Activated effector memory CD4-positive, alpha-beta T cell treated with anti-CD3 and anti-CD28 coated beads, Interleukin-2, amount 50 U/mL, for 16 hours (primary cell): ENCODE results near the gene PPP1R12B.
"Not testable (repeated sequence)": the region's sequence is repeated elsewhere in the genome, so short reads cannot be mapped to it uniquely, and the experiment has no call there.

Experiments used
- DNase-seq: peaks from one replicate; pipeline ENCODE4 v3.0.0-alpha.2; 2020

The PPP1R12B gene

DNA sequence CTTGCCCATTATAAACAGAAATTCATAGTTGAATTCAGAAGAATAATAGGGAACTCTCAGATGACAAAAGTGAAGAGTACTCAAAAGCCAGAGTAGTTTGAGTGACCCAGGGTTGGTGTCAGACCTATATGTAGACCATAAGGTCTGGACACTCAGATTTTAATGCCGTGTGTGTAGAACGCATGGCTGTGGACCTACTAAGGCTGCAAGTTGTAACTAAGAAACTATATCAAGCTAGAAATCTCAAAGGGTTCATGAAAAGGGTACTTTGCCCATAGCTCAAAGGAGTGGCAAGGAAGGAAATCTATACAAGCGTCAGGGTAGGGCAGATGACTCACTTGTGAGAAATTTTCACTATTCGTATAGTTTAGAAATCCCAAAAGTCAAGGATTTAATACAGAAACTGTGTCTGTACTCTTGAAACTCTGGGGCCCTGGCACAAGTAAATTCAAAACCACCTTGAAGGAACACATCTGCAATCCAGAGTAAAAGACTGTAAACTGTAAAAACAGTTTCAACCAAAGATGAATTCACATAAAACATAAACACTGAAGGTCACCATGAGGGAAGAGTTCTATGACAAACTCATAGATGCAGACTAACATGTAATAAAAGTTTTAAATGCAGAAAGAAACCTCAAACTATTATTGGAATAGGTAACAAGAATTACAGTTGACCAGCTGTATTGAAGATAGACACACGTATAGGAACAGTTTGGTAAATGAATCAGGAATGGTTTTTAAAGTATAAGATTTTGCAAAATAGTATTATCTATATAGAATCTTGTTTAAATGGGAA, 108.1 kb downstream of the PPP1R12B start:
- not testable (repeated sequence) for DNase-seq

DNA sequence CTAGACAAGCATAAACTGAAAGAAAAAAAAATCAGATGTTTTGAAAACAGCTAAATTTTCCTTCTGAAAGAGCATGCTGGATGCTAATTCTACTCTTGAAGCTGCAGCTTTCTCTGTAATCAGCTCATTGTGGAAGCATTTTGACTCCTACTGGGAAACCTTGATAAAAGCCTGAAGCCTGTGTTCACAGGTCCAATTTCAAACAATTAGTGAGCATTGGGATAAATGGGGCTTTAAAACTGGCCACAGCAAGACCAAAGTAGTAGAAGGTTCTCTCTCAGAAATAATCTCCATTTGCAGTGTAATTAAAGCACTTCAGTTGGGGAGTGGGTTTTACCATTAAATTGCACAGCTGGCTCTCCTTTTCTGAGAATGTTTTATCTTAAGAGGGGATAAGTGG, 110.2 kb downstream of the PPP1R12B start:
- DNase-seq, result not testable (repeated sequence)

DNA sequence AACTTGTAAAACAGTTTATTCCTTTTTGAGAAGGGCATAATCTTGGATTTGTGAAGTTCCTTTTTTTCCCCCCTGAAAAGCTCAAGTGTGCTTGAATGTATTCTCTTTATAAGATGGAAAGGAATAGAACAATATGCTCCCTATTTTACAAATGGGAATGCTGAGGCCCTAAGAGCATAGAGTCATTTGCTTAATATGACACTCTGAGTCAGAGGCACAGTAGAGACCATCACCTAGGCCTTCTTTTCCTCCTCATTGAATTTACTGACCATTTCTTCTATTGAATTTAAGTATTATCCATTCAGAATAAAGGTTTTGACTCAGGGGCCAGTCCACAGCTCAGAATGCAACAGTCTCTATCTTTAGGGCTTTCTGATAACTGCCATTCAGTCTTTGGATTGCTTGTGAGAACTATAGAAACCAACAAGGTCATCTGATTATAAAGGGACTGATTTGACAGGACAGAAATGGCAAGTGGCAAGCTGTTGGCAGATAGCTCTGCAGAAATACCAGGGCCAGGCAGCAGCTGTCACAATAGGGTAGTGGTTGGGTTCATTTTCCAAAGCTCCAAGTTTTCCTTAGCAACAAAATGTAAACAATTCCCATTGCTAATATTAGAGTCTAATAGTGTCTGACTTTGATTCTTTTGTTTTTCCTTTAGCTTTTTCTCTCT, 111.1 kb downstream of the PPP1R12B start:
- not testable (repeated sequence) for DNase-seq

DNA sequence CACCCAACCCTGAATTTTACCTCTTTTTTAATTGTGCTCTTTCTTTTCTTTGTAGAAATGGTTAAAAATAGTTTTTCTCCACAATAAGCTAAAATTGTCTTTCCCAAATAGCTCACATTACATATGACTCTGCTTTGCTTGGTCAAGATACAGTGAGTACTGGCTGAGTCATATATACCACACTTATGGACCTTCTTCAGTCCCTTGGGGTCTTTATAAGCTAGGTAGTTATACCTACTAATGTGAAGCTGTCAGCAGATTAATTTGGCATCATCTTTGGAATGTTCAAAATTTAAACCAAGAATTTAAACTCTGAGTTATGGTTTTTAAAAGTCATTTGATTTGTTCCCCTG, 111.6 kb downstream of the PPP1R12B start:
- DNase-seq, result not testable (repeated sequence)

DNA sequence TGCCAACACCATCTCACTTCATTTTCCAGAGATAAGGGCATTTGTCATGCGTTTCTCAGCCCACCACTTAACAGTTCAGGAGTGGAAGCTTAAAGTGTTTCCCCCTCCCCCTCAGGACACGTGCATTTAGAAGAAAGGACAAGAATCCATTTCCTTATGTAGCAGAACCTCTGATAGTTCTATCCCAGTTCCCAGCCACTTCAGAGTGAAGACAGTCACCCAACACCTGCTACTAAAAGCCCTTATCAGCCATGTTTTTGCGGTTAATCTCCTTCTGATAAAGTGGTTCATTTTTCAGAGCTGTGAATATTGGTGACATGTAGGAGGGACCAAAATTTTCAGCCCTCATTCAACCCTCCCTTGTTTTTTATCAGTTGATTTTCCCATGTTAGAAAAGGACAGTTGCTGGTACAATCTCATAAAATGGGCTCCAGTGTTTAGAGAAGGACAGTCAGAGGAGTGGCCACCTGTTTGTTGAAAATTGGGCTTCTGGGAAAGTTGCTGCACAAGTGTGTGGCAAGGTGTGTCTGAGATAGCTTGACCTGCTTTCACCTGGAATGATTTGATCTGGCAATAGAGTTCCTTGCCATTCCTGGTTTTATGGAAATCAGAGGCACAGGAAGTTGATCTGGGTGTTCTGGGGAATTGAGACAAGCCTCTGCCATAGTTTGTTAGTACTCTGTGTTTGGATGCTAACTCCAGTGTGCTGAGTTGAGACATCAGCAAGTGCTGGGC, 114.0 kb downstream of the PPP1R12B start:
- no peak for DNase-seq

DNA sequence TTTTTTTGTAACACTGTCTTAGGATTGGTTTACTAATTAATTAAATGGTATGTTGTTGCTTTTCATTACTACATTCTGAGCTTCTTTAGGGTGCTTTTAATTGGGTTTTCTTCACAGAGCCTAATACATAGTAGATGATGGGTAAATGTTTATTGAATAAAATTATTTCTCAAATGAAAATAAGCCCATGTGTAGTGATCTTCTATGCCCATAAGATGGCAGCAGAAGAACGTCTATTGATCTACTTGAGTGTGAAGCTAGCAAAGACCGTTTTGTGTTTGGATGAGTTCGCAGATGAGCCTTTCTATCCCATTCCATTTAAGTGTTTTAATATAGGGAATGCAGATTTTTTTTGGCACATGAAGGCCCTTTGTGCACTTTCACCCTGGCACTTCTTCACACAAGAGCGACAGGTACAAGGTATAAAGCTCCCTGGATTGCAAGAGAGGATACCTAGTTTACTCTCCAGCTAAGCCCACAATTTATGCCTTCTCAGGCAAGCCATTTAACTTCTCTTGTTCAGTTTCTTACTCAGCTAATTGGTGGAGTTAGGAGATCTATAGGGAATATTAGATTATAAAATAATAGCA, 115.7 kb downstream of the PPP1R12B start:
- not testable (repeated sequence) for DNase-seq

DNA sequence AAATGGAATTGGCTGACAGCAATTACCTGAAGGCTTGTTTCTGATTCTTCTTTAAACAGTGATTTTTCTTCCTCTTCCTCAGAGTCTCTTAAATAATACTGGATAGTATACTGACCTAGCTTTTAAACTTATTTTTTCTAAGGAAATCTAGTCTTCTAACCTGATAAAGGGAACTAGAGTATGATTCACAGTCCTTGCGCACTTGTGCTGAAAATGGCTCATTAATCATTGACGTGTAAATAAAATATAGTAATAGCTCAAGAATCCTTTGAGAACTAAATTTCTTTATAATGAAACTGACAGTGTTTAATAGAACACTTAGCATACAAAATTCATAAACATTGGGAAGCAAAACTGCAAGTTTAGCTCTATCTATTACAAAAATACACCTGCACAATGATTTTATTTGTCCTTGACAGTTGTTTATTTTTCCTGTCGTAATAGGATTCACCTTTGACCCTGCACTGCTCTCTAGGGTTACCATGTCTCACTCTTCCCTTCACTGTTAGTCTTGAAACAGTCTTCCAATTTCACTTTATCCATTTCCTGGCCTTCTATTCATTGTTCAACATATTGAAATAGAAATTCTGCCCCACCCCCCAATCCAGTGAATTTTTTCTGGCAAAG, 117.3 kb downstream of the PPP1R12B start:
- not testable (repeated sequence) for DNase-seq

DNA sequence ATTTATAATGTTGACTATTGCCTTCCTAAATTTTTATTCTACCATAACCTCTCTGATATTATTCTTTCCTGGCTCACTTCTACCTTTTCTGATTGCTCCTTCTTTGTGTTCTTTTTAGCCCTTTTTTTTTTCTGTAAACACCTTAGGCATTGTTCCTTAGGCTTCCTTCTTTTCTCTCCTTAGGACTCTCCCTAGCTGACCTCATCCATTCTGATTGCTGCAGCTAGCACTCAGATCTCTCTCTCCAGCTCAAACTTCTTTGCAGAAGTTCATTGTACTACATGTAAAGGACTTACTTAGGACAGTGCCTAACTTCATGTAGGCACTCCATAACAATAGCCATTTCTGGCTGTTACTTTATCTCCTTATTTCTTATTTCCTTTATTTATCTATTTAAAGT, 117.8 kb downstream of the PPP1R12B start:
- not testable (repeated sequence) for DNase-seq

DNA sequence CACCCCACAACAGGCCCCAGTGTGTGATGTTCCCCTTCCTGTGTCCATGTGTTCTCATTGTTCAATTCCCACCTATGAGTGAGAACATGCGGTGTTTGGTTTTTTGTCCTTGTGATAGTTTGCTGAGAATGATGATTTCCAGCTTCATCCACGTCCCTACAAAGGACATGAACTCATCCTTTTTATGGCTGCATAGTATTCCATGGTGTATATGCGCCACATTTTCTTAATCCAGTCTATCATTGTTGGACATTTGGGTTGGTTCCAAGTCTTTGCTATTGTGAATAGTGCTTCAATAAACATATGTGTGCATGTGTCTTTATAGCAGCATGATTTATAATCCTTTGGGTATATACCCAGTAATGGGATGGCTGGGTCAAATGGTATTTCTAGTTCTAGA, 118.9 kb downstream of the PPP1R12B start:
- not testable (repeated sequence) for DNase-seq

DNA sequence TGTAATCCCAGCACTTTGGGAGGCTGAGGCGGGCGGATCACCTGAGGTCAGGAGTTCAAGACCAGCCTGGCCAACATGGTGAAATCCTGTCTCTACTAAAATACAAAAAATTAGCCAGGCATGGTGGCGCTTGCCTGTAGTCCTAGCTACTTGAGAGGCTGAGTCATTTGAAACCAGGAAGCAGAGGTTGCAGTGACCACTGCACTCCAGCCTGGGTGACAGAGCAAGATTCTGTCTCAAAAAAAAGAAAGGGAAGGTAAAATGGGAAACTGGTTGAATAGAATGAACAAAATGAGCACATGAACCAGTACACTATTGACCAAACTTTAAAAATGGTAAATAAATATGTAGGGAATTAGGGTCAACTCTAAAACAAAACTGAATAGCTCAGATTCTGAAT, 120.2 kb downstream of the PPP1R12B start:
- not testable (repeated sequence) for DNase-seq

DNA sequence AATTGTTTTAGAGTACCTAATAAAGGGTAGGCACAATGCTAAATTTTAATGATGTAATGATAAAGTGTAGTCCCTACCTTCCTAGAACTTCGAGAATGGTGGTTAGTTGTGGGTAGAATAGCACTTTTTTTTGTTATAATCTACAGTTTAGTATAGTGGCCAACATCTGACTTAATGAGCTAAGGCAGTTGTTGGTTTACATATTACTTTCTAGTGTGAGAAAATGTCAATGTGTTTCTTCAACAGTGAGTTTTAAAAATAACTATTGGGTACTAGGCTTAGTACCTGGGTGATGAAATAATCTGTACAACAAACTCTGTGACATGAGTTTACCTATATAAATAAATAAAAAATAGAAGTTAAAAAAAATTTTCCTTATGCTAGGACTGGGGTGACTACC, 120.6 kb downstream of the PPP1R12B start:
- DNase-seq, result not testable (repeated sequence)

DNA sequence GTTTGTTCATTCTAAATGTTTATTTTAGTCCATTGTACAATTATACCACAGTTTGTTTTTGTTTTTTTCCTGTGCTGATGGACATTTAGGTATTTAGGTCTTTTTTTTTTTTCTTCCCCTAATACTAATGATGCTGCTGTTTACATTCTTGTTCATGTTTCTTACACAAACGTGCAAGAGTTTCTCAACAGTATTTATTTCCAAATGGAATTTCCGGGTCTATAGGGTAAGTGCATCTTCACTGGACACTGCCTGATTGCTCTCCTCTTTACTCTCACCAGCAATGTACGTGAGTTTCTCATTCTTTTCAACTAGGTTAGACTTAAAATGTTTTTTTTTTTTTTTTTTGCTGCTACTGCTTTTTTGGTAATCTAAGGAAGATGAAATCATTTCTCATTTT, 122.7 kb downstream of the PPP1R12B start:
- no peak for DNase-seq

DNA sequence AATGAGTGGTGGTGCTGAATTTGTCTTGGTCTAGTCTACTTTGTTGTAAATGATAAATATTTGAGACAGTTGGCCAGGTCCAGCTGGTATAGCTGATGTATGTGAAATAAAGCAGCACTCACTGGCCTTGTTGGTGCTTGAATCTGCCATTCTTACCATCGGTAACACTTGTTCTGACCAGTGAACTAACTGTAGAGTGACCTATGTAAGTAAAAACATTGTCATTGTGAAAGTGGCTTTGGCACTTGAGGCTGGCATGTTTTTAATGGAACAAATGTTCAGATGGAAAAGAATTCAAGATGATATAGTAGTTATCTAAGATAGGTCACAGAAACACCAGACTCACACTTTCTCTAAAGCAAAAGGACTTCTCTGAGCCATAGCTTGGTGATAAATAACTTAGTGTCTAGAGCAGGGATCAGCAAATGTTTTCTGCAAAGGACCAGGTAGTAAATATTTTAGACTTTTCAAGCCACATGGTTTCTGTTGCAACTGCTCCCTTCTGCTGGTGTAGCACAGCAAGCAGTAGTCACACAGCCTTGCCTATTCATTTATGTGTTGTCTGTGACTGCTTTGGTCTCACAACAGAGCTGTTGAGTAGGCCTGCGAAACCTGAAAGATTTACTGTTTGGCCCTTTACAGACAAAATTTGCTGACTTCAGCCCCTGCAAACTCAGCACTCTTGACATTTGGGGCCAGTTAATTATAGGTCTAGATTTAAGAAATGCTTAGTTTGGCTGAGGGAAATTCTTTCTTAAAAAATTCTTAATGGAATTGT, 124.0 kb downstream of the PPP1R12B start:
- DNase-seq, result not testable (repeated sequence)

DNA sequence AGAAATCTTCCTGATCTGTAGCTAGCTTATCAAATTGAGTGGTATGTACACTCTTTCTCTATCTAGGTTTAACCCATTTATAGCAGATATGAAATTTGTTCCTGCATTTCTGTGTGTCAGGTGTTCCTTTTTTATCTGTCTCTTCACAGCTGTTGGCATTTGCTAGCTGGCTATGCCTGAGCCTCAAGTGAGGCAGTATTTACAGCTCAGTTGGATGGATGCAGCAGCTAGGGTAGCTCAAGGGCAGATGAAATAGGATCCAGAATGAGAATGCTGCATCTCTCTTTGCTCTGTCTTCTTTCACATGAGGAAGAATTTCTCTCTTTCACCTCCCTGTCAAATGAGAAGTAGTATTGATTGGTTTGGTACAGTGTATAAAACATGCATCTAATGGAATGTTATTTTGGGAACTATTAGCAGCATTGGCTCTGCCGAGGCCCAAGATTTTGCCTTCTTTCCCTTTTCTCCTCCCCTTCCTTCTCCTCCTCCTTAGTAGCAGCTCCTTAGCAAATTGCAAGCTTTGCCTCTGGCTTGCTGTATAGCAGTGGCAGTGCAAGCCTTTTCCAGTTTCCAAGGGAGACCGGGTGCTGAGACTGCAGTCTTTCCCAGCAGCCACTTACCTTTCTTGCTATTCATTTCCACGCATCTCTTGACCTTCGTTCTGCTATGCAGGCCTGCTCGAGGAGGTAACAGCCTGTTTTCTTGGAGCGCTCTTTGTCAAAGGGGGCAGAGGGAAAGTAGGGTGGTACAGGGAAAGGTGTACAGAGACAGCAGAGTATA, 125.0 kb downstream of the PPP1R12B start:
- DNase-seq, result not testable (repeated sequence)

DNA sequence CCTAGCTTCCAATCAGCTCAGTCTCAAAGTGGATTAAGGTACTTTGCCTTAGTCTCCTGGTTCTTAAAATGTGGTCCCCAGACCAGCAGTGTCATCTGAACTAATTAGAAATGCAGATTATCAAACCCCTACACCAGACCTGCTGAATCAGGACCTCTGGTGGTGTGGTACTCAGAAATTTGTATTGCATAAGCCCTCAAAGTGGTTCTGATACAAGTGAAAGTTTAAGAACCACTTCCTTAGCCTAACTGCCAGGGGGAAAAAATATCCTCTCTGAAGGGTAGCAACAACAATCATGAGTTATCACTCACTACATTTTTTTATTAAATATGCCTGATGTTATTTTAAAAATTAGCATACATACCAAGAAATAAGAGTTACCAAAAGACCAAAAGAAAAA, 131.2 kb downstream of the PPP1R12B start:
- DNase-seq, result not testable (repeated sequence)

DNA sequence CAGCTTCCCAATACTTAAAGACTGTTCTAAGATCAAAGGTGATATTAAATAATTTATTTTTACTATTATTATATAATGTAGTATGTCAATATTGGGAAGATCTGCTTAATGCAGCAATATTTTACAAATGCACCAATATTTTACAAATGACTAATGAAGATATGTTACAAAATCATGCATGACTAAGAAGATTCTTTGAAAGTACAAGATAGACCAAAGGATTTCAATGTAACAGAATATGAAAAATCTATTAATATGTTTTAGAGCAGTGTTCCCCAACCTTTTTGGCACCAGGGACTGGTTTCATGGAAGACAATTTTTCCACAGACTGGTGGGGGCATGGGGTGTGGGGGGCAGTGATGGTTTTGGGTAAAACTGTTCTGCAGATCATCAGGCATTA, 132.1 kb downstream of the PPP1R12B start:
- not testable (repeated sequence) for DNase-seq

DNA sequence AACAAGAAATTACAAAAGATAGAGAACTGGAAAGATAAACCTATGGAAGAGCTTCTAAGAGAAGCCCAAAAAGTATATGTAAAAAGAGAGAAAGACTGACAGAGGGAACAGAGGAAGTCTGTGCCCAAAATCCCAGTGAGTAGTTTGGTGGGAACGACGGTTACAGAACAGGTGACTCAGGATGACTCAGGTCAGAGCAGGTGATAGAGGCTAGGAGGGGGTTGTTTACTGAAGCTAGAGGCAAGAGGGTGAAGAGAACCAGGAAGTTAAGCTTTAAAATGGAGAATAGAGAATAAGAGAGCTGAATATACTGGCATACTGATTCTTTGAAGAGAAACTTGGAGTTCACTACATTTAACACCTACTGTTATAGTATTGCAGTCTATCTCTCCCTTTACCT, 134.9 kb downstream of the PPP1R12B start:
- DNase-seq, result not testable (repeated sequence)

DNA sequence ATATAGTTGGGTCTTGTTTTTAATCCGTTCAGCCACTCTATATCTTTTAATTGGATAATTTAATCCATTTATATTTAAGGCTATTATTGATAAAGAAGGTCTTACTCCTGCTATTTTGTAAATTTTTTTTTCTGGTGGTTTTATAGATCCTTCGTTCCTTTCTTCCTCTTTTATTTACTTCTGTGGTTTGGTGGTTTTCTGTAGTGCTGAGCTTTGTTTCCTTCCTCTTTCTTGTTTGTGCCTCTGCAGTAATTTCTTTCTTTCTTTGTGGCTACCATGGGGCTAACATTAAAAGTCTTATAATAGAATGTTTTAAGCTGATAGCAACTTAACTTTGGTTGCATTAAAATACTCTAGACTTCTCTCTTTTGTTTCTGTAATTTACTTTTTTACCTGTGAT, 135.5 kb downstream of the PPP1R12B start:
- not testable (repeated sequence) for DNase-seq

DNA sequence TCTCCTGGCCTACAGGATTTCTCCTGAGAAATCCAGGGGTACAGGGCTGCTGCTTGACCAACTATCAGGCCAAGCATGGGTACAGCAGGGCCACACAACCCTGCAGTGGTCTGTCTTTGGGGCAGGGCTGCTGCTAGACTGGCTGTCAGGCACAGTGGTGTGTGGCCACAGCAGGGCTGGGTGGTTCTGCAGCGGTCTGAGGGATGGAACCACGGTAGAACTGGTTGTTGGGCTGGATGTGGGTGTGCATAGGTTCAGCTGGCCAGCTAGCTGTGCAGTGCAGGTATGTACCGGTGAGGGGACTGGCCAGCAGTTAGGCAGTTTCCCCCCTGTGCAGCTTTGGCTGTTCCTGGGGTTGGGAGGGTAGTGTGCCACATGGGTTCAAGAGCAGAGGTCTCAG, 136.3 kb downstream of the PPP1R12B start:
- DNase-seq, result not testable (repeated sequence)

DNA sequence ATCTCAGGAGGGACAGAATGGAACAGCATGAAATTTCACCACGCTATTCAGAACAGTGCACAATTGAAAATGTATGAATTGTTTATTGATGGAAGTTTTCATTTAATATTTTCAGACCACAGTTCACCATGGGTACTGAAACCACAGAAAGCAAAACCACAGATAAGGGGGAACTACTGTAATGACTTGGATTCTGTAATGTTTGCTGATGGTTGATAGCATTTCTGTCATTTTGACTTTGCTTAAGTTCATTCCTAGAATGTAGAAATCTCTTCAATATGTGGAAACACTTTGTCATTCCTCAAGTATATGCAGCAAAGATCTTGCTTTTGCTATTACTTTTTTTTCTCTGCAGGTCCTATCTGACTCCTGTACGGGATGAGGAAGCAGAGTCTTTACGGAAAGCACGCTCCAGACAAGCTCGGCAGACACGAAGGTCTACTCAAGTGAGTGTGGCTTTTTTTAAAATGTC, 139.7 kb downstream of the PPP1R12B start:
- not testable (repeated sequence) for DNase-seq

DNA sequence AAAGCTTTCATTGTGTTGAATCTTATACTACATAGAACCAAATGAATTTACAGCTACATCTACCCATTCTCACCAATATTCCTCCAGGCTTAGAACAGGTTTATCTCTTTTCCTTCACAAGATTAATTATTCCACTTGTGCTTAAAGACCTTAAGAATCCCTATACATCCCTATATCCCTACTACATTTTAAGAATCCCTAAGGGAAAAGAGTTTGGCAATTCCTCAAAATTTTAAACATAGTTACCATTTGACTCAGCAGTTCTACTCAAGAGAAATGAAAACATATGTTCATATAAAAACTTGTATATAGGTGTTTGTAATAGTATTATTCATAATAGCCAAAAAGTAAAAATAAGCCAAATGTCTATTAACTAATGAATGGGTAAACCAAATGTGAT, 140.6 kb downstream of the PPP1R12B start:
- not testable (repeated sequence) for DNase-seq
